ENCODE results near the gene ATXN7L1.

Gene ATXN7L1

DNA sequence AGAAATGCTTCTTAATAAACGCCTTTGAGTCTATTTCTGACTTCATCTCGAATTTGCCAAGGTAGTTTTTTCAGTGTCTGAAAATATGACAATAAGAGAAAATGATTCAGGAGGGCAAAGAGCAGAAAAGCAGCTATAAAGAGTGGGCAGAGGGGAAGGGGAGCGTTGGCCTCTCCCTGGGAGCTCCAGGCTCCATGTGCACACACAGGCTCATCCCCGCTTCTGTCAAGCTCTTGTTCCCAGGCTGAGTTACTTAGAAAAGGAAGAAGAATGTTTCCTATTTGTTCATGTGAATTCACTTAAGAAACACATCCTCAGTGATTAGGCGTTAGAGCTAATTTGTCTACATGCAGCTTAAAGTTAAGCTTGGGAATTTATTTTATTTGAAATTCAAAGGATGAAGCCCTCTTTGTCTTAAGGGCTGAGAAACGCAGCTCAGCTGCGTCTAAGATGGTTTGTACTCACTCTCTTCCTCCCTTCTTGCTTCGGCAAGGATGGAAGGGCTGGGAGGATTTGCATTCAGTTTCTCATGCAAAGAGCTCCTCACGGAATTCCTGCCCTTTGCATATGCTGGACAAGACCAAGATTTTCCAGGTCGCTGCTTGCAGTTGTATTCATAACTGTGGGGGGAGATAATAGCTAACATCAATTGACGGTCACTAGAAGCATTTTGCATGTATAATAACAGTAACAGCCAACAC is 29.0 kb upstream of the ATXN7L1 start:
- H3K4me3 ChIP-seq (ENCODE audit: low read depth, low read length) = no peak overlapping the region
- TF ChIP-seq, protein P1, sequence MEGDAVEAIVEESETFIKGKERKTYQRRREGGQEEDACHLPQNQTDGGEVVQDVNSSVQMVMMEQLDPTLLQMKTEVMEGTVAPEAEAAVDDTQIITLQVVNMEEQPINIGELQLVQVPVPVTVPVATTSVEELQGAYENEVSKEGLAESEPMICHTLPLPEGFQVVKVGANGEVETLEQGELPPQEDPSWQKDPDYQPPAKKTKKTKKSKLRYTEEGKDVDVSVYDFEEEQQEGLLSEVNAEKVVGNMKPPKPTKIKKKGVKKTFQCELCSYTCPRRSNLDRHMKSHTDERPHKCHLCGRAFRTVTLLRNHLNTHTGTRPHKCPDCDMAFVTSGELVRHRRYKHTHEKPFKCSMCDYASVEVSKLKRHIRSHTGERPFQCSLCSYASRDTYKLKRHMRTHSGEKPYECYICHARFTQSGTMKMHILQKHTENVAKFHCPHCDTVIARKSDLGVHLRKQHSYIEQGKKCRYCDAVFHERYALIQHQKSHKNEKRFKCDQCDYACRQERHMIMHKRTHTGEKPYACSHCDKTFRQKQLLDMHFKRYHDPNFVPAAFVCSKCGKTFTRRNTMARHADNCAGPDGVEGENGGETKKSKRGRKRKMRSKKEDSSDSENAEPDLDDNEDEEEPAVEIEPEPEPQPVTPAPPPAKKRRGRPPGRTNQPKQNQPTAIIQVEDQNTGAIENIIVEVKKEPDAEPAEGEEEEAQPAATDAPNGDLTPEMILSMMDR (IDR thresholded peaks at IDR 0.05; ENCODE audit: low read depth, low read length, missing control alignments) = no peak
- no peak for DNase-seq (ENCODE audit: low read depth)

DNA sequence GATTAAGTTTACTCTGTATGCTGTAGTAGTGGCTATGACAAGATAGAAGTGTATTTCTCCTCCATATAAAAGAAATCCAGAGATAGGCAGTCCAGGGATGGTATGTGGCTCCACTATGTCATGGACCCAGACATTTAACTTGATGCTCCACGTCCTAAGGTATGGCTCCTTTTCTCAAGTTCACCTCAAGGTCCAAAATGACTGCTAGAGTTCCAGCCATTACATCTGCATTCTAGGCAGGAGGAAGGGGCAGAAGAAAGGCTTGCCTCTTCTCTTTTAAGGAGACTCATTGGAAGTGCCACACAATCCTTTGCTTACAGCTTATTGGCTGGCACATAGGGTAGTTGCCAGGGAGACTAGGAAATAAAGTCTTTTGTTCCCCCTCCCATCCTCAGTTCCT is 27.7 kb upstream of the ATXN7L1 start:
- no peak for DNase-seq (ENCODE audit: low read depth)
- H3K4me3 ChIP-seq (ENCODE audit: low read depth, low read length) = no peak overlapping the region
- TF ChIP-seq, protein P1 (IDR thresholded peaks at IDR 0.05; ENCODE audit: low read depth, low read length, missing control alignments) = no peak

DNA sequence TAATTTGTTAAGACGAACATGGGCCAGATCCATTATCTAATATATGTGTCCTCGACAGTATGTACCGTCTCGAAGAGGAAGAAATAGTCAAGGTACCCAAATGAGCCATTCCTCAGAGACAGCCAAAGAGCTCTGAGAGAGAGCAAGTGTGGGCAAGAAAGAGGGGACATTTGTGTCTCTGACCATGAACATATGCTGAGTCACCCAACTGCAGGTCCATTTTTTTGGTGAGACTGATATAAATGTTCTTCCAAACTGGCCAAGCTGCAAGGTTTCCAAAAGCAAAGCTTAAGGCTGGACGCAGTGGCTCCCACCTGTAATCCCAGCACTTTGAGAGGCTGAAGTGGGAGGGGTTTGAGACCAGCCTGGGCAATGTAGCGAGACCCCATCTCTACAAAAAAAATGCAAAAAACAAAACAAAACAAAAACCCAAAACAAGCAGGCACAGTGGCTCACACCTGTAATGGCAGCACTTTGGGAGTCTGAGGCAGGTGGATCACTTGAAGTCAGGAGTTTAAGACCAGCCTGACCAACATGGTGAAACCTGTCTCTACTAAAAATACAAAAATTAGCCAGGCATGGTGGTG is 26.0 kb upstream of the ATXN7L1 start:
- no peak for DNase-seq (ENCODE audit: low read depth)
- H3K4me3 ChIP-seq (ENCODE audit: low read depth, low read length) = no peak overlapping the region
- TF ChIP-seq, protein P1 (IDR thresholded peaks at IDR 0.05; ENCODE audit: low read depth, low read length, missing control alignments) = no peak

DNA sequence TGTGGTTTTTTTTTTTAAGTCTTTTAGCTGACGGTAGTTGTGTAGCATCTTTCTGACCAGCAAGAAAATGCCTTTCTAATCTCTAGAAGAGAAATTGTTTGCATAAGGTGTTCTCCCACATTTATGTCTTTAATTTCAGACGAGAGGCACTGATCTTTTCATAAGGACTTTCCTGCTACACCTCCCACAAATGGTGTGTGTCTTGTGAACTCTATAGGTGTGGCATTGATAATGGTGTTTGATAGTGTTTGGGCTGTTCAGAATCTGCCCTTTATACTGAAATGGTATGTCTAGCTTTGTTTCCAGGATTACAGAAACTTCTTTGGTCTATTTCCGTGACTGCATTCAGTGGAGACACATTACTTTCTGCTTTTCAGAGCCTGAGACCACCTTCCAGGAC is 21.6 kb upstream of the ATXN7L1 start:
- H3K4me3 ChIP-seq (ENCODE audit: low read depth, low read length) = no peak overlapping the region
- TF ChIP-seq, protein P1 (IDR thresholded peaks at IDR 0.05; ENCODE audit: low read depth, low read length, missing control alignments) = no peak
- no peak for DNase-seq (ENCODE audit: low read depth)

DNA sequence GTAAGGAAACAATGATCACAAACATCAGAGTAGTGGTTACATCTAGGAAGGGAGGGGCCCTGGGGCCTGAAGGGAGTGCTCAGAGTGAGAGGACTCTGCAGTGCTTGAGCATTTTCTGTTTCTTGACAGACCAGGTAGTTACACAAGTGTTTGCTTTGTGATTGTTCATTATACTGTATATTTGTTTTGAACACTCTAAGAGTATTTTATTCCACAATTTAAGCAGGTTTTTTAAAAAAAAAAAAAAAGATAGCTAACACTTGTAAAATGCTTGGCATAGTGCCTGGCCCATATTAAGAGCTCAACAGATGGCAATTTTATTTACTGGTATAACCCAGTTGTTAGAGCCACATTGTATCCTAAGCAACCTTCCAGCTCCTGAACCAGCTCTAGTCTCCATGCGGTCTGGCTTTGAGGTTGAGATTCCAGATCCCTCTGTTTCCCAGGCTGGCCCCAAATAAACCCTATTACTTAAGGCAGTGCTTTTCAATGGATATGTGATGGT is 20.1 kb upstream of the ATXN7L1 start:
- TF ChIP-seq, protein P1 (IDR thresholded peaks at IDR 0.05; ENCODE audit: low read depth, low read length, missing control alignments) = no peak
- no peak for DNase-seq (ENCODE audit: low read depth)
- H3K4me3 ChIP-seq (ENCODE audit: low read depth, low read length) = no peak overlapping the region

DNA sequence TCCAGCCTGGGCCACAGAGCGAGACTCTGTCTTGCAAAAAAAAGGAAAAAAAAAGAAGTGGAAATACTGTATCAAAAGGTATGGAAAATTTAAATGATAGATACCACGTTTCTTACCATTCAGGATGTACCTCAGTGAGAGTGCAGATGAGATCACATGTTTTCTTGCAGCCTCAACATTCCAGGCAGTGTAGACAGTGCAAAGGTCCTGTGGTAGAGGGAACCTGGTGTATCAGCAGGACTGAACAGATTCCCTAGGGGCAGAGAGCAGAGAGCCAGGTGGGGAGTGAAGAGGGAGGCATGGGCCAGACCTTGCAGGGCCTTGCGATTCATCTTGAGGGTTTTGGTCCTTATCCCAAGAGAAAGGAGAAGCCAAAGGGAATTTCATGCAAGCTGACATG is 17.7 kb upstream of the ATXN7L1 start:
- H3K4me3 ChIP-seq (ENCODE audit: low read depth, low read length) = no peak overlapping the region
- DNase-seq (ENCODE audit: low read depth) = no peak
- TF ChIP-seq, protein P1 (IDR thresholded peaks at IDR 0.05; ENCODE audit: low read depth, low read length, missing control alignments) = no peak

DNA sequence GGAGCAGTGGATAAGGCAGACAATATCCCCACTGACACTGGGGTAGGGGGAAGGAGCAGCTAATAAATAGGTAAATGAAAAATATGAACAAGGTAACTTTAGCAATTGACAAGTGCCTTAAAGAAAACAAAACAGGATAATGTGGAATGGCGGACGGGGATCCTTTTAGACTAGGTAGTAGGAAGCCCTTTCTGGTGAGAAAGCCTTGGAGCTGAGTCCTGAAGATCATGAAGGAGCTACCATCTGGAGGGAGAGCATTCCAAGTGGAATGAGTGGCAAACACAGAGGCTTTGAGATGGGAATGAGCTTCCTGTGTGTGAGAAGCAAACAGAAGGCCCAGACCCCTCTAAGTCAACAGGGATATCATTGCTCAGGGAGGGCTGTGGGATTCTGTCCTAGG is 16.0 kb upstream of the ATXN7L1 start:
- DNase-seq (ENCODE audit: low read depth) = no peak
- H3K4me3 ChIP-seq (ENCODE audit: low read depth, low read length) = no peak overlapping the region
- TF ChIP-seq, protein P1 (IDR thresholded peaks at IDR 0.05; ENCODE audit: low read depth, low read length, missing control alignments) = no peak

All from GM12864 (cell line).